GM08714 (cell line): ENCODE data around the gene NRROS.
A peak's percentile ranks its signal among the peaks of the same experiment; 100 is the strongest.
"Not testable (repeated sequence)": the region's sequence is repeated elsewhere in the genome, so short reads cannot be mapped to it uniquely, and the experiment has no call there.

Experiments used
- H3K4me3 ChIP-seq: fragments of 200-500 bp; sonication (Bioruptor generic); 2 replicates; pipeline ENCODE4 v1.5.1; 2014; ENCODE audit warnings: mild to moderate bottlenecking, low read length, inconsistent platforms
- ZNF274 ChIP-seq: IDR thresholded peaks from 2 replicates; pipeline ENCODE4 v1.6.1; 2012; ENCODE audit warnings: mild to moderate bottlenecking, low read depth, low read length

The NRROS gene

GRCh38 chr3:196634829-196635228 lies 4.7 kb upstream of the NRROS start:
- no peak overlapping the region for H3K4me3 ChIP-seq
- TF ChIP-seq ZNF274: no peak

GRCh38 chr3:196636369-196637349 lies 2.8 kb upstream of the NRROS start:
- no peak overlapping the region for H3K4me3 ChIP-seq
- no peak for TF ChIP-seq ZNF274

- not testable (repeated sequence) for H3K4me3 ChIP-seq
Measured at GRCh38 chr3:196637941-196638340, 1.6 kb upstream of the NRROS start.

- peak overlapping the region; percentile 50; the same call in 1 of the 2 replicates for H3K4me3 ChIP-seq
- TF ChIP-seq ZNF274: no peak
Measured at GRCh38 chr3:196638861-196639482, 522 bp upstream of the NRROS start.

GRCh38 chr3:196640297-196641018 lies 964 bp downstream of the NRROS start:
- H3K4me3 ChIP-seq: peak overlapping the region; percentile 63; the same call in 1 of the 2 replicates
- TF ChIP-seq ZNF274: no peak

- no peak for TF ChIP-seq ZNF274
- H3K4me3 ChIP-seq: peak overlapping the region; percentile 63; the same call in 1 of the 2 replicates
Measured at GRCh38 chr3:196641333-196642054, 2.0 kb downstream of the NRROS start.

GRCh38 chr3:196642434-196642833 lies 2.9 kb downstream of the NRROS start:
- TF ChIP-seq ZNF274: no peak
- H3K4me3 ChIP-seq: peak overlapping the region; percentile 63; the same call in 1 of the 2 replicates

GRCh38 chr3:196643201-196643749 lies 3.8 kb downstream of the NRROS start:
- peak overlapping the region; percentile 63; the same call in 1 of the 2 replicates for H3K4me3 ChIP-seq
- no peak for TF ChIP-seq ZNF274

GRCh38 chr3:196643761-196644160 lies 4.3 kb downstream of the NRROS start:
- H3K4me3 ChIP-seq: peak overlapping the region; percentile 10; the same call in 1 of the 2 replicates
- no peak for TF ChIP-seq ZNF274

- TF ChIP-seq ZNF274: no peak
Measured at GRCh38 chr3:196645096-196645495, 5.6 kb downstream of the NRROS start.

GRCh38 chr3:196645897-196646665 lies 6.6 kb downstream of the NRROS start:
- no peak overlapping the region for H3K4me3 ChIP-seq
- TF ChIP-seq ZNF274: no peak

More at GRCh38 chr3:196645096-196645495, 5.6 kb downstream of the NRROS start:
- no peak overlapping the region for H3K4me3 ChIP-seq

GRCh38 chr3:196646666-196647216 lies 7.2 kb downstream of the NRROS start:
- H3K4me3 ChIP-seq: no peak overlapping the region
- TF ChIP-seq ZNF274: no peak
